HG03066 (cell line): Measurements from ENCODE around the gene WDR86.

Source experiments
- ATAC-seq: cut with Tn5 transposase; IDR thresholded peaks from one replicate; pipeline ENCODE4 v1.9.1; 2021; ENCODE audit warnings: low read depth; ENCODE audit not compliant: unreplicated experiment

WDR86 gene

DNA sequence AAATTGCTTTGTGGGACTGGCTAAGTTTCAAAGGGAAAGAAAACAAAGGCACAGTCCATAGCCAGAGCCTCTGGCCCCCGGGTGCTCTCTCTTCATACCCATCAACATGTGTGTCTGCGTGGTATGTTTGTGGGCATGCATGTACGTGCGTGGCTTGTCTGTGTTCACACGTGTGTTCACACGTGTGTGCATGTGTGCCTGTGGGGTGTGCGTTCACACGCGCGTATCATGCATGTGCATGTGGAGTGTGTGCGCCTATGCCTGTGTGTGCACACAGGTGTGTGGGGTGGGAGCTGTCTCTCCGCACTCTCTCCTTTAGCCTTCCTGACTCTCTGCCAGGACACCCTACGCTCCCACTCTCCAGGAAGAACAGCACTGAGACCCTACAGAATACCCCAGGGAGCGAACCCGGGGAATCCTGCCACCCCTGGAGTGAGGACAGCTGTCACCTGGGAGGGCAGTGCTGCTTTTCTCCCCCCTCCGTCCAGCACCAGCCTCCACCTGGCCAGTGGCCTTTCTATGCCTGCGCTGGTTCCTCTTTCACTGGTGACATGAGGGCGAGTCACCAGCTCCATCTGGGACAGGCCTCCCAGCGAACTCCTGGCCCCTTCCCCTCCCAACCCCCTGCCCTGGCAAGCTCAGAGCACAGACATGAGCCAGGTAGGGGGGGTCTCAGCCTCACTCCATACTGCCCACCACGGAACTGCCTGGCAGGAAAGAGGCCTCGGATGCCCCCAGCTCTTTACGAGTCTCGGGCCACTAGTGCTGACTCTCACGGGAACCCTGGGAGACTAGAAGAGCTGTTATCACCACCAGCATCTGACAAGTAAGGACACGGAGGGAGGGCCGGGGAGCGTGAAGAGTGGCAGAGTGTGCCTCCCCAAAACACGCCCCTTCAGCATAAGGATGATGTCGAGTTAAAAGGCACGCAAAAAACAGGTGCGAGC lies 16.5 kb downstream of the WDR86 start:
- no peak for ATAC-seq

- ATAC-seq = no peak
Measured at GRCh38 chr7:151392426-151392825, 17.4 kb downstream of the WDR86 start.

DNA sequence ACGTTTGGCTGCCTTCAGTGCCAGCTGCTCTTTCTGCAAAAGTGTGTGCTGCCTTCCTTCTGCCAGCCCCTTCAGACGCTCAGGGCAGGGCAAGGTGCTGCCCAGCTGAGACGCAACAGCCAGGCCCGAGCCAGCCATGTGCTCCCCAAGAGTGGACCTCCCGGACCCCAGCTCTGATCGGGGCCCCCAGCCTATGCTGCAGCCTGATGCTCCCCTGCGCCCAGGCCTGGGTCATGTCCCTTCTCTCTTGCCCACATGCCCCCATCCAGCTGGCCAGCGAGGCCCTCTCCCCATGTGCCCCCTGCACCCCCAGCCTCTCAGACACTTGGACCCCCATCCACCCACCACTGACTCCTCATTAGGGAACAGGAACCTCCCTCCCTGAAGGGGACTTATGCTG lies 17.8 kb downstream of the WDR86 start:
- no peak for ATAC-seq

- no peak for ATAC-seq
Measured at GRCh38 chr7:151391358-151391730, 18.5 kb downstream of the WDR86 start.

DNA sequence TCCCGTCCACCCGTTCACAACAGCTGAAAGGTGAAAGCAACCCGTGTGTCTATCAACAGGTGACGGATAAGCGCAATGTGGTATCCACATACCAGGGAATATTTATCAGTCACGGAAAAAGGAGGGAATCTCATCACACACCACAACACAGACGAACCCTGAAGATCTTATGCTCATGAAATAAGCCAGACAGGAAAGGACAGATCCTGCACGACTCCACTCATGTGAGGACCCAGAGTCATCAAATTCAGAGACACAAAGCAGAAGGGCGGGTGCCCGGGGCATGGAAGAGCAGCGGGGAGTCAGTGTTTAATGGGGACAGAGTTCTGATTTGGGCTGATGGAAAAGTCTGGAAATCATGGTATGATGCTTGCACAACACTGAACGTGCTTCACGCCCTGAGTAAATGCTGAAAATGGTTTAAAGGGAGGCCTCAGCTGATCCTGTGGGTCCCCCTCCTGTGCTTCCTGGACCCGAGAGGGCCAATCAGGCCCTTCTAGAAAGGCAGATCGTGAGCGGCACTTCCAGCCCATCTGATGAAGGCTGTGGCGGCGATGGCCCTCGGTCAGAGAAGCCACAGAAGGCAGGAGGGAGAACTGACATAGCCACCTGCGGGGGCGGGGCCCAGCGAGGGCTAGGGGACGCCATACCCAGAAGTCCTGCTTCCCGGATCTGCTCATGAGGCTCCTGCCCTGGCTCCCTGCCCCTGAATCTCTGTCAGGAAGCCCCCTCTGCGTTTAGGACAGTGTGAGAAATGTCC lies 19.1 kb downstream of the WDR86 start:
- no peak for ATAC-seq

- ATAC-seq = no peak
Measured at GRCh38 chr7:151389768-151390597, 19.9 kb downstream of the WDR86 start.

- ATAC-seq = no peak
Measured at GRCh38 chr7:151389096-151389767, 20.6 kb downstream of the WDR86 start.

- ATAC-seq = no peak
Measured at GRCh38 chr7:151388430-151388829, 21.4 kb downstream of the WDR86 start.

DNA sequence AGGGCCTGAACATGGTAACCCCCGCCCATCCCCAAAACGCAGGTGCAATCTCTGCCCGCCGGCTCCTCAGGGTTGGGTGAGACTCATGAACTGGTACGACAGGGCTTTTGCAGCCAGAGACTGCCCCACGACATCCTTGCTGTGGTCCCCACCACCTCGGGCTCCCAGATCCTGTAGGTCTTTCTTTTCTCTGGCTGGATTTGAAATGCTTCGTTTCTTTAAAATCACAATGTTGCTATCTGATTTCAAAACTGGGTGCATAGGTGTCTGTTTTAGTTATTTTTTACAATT lies 21.9 kb downstream of the WDR86 start:
- no peak for ATAC-seq

- no peak for ATAC-seq
Measured at GRCh38 chr7:151387161-151388006, 22.5 kb downstream of the WDR86 start.

- no peak for ATAC-seq
Measured at GRCh38 chr7:151386301-151387160, 23.3 kb downstream of the WDR86 start.

DNA sequence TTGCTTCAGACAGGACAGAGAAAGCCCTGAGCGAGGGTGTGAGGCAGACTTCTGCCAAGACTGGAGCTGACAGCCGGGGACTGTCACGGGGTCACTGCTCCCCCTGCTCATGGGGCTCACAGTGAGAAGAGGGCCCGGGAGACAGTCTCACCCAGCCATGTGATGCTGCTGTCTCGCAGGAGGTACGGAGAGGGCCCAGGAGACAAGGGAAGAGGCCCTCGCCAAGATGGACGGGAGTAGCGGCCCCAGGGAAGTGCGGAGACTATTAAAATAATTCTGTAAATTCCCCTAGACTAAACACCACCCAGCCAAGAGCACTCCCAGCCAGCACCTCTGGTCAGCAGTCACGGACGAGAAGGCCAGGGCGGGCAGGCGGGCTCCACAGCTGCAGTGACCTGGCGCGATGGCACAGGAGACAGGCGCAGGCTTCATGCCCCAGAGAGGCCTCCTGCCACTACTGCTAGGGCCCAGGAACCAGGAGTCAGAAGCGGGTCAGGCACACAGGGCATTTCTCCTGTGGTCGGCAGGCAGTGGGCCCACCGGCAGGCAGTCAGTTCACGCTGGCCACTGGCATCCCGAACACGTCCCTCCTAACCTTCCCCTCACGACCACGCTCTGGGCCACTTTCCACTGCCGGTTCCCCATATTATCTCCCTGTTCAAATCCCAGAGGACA lies 24.1 kb downstream of the WDR86 start:
- ATAC-seq = no peak

DNA sequence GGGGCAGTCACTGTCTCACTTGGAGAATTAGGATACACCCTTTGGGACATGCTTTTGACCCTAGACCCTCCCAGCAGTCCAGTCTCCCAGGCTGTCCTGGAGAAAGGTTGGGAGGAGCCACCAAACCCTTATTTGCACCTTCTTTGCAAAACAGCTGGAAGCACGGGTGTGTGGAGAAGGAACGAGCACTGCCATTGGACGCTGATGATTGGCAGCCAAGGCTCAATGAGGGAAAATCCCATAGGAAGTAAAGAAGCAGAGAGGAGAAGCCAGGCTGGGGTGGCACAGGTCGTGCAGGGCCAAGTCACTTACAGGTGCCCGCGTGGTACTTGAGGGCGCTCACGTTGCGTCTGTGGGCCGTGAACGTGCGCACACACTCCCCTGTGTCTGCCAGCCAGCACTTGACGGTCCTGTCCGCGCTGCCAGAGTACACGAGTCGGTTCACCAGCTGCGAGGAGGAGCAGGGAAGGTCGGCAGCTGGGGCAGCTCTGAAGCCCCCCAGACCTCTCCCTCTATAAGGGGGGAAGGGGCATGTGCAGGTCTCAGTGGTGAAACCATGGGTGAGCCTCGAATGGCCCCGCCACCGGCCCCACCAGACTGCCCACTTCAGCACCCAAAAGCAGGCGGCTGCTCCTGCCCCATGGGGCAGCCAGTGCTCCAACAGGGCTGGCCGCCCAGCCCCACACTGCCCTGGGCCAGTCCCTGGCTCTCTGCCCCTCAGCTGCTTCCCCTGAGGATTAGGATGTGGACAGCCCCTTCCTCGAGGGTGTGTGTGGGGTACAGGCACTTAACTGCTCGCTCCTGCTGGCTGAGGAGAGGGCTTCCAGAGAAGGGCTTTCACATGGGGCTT lies 24.8 kb downstream of the WDR86 start:
- no peak for ATAC-seq

- ATAC-seq = no peak
Measured at GRCh38 chr7:151384352-151384697, 25.5 kb downstream of the WDR86 start.

DNA sequence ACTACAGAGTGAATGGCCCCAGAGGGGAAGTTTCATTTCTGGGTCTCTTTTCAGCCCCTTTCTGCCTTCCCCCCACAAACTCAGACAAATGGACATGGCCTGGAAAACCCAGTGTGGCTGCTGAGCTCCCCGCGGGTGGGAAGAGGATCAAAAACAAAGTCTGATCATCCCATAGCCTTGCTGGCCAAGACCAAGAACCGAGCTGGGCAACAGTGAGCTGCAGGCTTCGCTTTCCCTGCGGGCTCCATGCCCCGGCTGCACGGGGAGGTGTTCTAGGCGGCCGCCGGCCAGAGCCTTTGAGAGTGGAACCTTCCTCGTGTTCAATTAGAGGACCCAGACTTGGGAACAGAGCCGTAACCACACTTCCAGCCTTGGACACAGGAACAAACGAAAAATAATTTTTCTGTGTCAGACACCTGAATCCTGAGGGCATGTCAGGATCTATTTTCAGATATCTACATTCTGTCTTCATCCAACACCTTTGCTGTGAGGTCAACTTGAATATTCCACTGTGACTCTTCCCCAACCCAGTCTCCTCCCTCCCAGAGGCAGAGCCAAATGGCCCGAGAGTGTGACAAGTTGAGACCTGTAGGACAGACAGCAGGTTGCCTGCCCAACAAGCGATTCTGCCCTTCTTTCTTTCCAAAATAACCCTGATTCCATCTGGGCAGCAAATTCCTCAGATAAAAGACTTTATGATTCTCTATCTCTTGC lies 26.0 kb downstream of the WDR86 start:
- no peak for ATAC-seq

DNA sequence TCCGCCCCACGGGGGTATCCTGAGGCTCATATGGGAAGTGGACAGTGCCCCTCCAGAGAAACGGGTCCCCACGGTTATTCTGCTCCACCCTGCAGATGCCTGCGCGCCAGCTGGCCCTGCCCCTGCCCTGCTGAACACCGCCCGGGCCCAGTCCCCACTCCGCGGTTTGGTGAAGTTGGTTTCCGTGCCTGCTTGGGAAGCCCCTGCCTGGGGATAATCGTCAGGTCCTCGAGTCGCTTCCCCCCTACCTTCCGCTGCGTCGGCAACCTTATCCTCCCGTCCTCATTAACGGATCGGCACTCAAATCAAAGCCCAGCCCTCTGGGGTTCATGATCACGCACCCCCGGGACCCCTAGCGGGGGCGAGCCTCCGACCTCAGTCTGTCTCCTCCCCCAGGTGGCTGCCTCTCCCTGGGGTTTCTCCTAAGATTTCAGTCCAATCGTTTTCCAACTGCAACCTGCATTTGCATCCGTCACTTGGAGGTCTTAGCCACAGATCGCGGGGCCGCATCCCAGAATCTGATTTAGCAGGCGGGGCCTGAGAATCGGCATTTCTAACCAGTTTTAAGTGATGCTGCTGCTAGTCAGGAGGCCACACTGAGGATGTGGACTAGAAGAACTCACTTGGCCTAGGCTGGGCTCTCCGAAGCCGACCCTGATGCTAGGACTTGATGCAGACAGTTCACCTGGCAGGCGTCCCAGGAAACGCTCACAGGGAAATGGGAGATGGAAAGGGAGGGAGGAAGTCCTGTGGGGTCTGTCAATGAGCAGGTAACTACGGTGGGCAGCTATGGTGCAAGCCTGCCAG lies 27.6 kb downstream of the WDR86 start:
- ATAC-seq = no peak
